GM21717 (cell line): ENCODE results near the gene ZNF45.
"Not testable (repeated sequence)": the region's sequence is repeated elsewhere in the genome, so short reads cannot be mapped to it uniquely, and the experiment has no call there.

ENCODE experiments used
- ATAC-seq: cut with Tn5 transposase; IDR thresholded peaks from one replicate; pipeline ENCODE4 v1.9.1; 2021; ENCODE audit warnings: mild to moderate bottlenecking, moderate library complexity; ENCODE audit not compliant: unreplicated experiment

ZNF45 gene

GRCh38 chr19:43934985-43935708 is at the start of gene ZNF45:
ZNF45 (minus strand) TSS chr19:43935282; CDS start chr19:43922185, 13,097 bp downstream.
- peak; percentile 93 for ATAC-seq

GRCh38 chr19:43984687-43985000 is 49.6 kb upstream of the ZNF45 start:
- no peak for ATAC-seq

GRCh38 chr19:43983912-43984686 is 49.0 kb upstream of the ZNF45 start, which contains the start of gene ZNF155:
ZNF155 (plus strand) TSS chr19:43984188; CDS start chr19:43988544, 4,356 bp downstream.
- ATAC-seq = peak; percentile 66

DNA sequence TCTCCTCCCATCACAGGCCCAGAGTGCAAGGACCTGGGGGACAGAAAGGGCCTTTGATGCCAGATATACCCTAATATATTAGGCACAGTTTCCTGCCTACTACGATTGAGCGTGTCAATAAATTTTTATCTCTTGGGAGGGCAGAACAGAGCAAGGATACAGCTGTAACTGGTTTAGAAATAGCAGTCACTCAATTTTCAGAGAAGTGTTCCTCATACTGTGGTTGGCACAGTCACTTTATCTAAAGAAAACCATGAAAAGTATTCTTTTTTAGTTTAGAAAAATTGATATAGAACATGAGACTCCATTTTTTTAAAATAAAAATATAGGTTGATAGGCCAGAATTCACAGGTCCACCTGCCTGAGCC is 48.4 kb upstream of the ZNF45 start:
- ATAC-seq = peak; percentile 14

DNA sequence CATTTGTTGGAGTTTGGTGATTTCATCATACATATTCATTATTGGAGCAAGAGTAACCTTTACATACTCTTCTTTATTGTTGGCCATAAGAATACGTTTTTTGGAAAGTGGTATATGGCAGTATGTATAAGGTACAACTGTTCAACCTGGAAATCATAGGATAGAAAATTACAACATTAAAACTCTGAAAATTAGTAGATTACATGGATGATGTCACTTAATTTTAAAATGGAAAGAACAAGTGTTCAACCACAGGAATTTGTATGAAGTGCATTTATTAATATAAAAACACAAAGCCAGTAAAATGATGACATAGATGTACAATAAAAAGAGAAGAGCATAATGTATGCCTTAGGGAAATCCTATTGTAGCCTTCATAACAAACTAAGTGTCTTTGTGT is 41.6 kb upstream of the ZNF45 start:
- ATAC-seq = no peak

- ATAC-seq = no peak
These were observed 31.1 kb upstream of the ZNF45 start for GRCh38 chr19:43966079-43966694.

- ATAC-seq = no peak
These were observed 25.3 kb upstream of the ZNF45 start for GRCh38 chr19:43960411-43960810.

- ATAC-seq = no peak
These were observed 22.8 kb upstream of the ZNF45 start for GRCh38 chr19:43957891-43958290.

DNA sequence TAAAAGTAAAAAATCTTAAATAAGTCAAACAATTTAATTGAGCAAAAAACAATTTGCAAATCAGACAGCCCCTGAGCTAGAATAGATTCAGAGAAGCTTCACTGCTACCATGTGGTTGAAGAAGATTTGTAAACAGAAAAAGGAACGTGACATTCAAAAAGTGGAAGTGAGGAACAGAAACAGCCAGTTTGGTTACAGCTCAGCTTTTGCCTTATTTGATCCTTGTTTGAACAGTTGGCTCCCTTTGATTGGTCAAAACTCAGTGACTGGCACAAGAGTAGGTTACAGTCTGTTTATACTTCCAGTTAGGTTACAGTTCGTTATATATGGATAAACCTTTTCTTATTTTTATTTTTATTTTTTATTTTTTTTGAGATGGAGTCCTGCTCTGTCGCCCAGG is 21.7 kb upstream of the ZNF45 start:
- no peak for ATAC-seq

GRCh38 chr19:43950834-43951645 is 16.0 kb upstream of the ZNF45 start, which contains the start of gene ZNF221:
ZNF221 (plus strand) TSS chr19:43951228; CDS start chr19:43962727, 11,499 bp downstream.
- ATAC-seq = peak; percentile 81

DNA sequence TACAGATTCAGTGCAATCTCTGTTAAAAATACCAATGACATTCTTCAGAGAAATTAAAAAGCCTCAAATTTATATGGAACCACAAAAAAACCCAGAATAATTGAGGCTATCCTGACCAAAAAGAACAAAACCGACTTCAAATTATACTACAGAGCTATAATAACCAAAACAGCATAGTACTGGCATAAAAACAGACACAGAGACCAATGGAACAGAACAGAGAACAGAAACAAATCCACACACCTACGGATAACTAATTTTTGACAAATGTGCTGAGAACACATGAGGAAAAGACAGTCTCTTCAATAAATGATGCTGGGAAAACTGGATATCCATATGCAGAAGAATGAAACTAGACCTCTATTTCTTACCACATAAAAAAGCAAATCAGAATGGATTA is 14.7 kb upstream of the ZNF45 start:
- not testable (repeated sequence) for ATAC-seq

GRCh38 chr19:43947412-43947811 is 12.3 kb upstream of the ZNF45 start:
- not testable (repeated sequence) for ATAC-seq

GRCh38 chr19:43941209-43941608 is 6.1 kb upstream of the ZNF45 start:
- ATAC-seq = no peak

GRCh38 chr19:43940719-43941118 is 5.6 kb upstream of the ZNF45 start:
- ATAC-seq = no peak

DNA sequence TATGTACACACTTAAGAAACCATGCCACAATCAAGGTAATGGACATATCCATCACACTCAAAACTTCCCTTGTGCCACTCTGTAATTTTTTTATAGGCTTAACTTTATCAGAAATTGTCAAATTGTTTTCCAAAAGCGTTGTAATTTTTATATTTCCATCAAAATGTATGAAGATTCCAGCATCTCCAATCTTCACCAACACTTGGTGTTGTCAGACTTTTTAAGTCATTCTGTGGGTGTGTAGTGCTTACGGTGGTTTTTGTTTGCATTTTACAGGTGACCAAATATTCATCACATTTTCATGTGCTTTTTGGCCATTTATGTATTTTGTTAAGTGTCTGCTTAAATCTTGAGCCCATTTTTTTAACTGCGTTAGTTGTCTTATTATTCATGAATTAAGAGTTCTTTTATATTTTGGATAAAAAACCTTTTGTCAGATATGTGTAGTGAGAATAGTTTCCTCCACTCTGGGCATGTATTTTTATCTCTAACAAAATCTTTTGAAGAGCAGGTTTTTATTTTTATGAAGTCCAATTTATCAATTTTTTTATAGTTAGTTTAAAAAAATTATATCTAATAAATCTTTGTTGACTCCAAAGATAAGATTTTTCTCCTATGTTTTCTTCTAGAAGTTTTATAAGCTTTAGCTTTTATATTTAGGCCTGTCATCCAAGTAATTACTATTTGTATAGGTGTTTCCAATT is 4.6 kb upstream of the ZNF45 start:
- no peak for ATAC-seq

DNA sequence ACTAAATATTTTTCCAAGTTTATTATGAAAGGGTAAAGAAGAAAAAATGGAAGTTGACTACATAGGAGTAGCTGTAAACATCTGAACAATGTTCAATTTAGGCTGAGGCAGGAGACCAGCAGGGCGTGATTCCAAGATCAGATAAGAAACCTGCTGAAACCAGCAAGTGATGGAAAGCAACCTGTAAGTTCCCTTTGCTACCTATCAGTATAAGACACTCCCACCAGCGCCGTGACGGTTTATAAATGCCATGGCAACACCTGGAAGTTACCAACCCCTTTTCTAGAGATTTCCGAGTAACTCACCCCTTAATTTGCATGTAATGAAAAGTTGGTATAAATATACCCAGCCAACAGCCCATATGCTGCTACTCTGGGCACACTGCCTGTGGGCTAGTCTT is 1.1 kb upstream of the ZNF45 start:
- ATAC-seq = no peak

GRCh38 chr19:43934055-43934984 is 762 bp downstream of the ZNF45 start:
- ATAC-seq = no peak

DNA sequence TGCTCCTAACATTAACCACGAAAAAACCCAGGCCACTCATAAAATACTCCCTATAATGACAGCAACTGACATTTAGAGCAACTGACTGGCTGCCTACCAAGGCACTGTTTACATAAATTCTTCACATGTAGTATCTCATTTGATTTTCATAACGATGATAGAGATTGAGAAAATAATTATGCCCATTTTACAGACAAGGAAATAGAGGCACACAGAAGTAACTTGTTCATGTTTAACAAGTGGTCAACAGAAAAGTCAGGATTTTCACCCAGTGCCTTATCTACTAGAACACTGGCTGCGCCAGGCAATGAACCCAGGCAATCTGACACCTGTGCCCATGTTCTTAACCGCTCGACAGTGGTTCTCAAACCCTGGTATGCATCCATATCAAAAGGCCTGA is 6.3 kb downstream of the ZNF45 start:
- ATAC-seq = no peak

DNA sequence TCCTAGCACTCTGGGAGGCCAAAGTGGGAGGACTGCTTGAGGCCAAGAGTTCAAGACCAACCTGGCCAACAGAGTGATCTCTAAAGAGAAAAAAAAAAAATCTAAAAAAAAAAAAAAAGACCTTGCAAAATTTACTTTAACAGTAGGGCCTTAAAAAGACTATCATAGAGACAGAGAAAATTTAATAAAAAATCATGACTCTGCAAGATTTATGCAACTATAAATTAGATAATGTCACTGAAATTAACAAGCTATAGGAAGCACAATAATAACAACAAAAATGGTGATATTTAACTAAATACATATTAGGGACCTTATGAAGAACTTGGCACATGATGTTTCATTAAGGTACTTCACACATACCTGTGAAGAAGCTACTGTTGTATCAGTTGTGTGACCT is 11.2 kb downstream of the ZNF45 start:
- no peak for ATAC-seq
